Karpas-422 (cell line): ENCODE data around the gene MAP4. TPM values are rescaled to one million over a fixed set of nuclear protein-coding genes. Genes with fewer than 3 reads are reported as not detected.

Experiments
- DNase-seq: peaks from one replicate; pipeline ENCODE4 v3.0.0-alpha.2; 2015
- H2AFZ ChIP-seq: fragments of 200-600 bp; sonication (generic); 2 replicates; pipeline ENCODE4 v1.6.1; 2014; ENCODE audit warnings: antibody characterized with exemption, low read length, mixed read lengths
- H3K27ac ChIP-seq: fragments of 200-600 bp; sonication (generic); 2 replicates; pipeline ENCODE4 v1.5.1; 2014; ENCODE audit warnings: mild to moderate bottlenecking, low read length, moderate library complexity
- H3K27me3 ChIP-seq: fragments of 200-600 bp; sonication (generic); 2 replicates; pipeline ENCODE4 v1.6.1; 2014; ENCODE audit warnings: low read length, mixed read lengths
- H3K36me3 ChIP-seq: fragments of 200-600 bp; sonication (generic); 2 replicates; pipeline ENCODE4 v1.6.1; 2014; ENCODE audit warnings: low read length, mixed read lengths; ENCODE audit not compliant: insufficient read depth
- H3K4me1 ChIP-seq: fragments of 200-600 bp; sonication (generic); 2 replicates; pipeline ENCODE4 v1.6.1; 2014; ENCODE audit warnings: mild to moderate bottlenecking, low read length, mixed read lengths
- H3K4me2 ChIP-seq: fragments of 200-600 bp; sonication (generic); 2 replicates; pipeline ENCODE4 v1.6.1; 2014; ENCODE audit warnings: low read length, low read depth, mild to moderate bottlenecking; ENCODE audit not compliant: poor library complexity, severe bottlenecking
- H3K4me3 ChIP-seq: fragments of 200-600 bp; sonication (generic); 2 replicates; pipeline ENCODE4 v1.5.1; 2014; ENCODE audit warnings: mild to moderate bottlenecking, antibody characterized with exemption, low read length, mixed read lengths
- H3K79me2 ChIP-seq: fragments of 200-600 bp; sonication (generic); 2 replicates; pipeline ENCODE4 v1.6.1; 2014; ENCODE audit warnings: mild to moderate bottlenecking, low read length, mixed read lengths
- H3K9ac ChIP-seq: fragments of 200-600 bp; sonication (generic); 2 replicates; pipeline ENCODE4 v1.6.0; 2014; ENCODE audit warnings: low read length
- H3K9me2 ChIP-seq: fragments of 200-600 bp; sonication (generic), shearing (Covaris generic); replicated peaks from 2 replicates; pipeline ENCODE4 v1.6.0; 2014; ENCODE audit warnings: mild to moderate bottlenecking, low read length, moderate library complexity; ENCODE audit not compliant: insufficient read depth
- H3K9me3 ChIP-seq: fragments of 300-700, 200-600 bp; sonication (generic); 2 replicates; pipeline ENCODE4 v1.6.1; 2014; ENCODE audit warnings: low read length, mixed read lengths
- H4K20me1 ChIP-seq: fragments of 200-600 bp; sonication (generic); 2 replicates; pipeline ENCODE4 v1.6.1; 2014; ENCODE audit warnings: mild to moderate bottlenecking, antibody characterized with exemption, low read length, low read depth; ENCODE audit not compliant: insufficient read depth
- total RNA-seq: library from RNA; depleted of rRNA; stranded (reverse); fragments of >200 nt; shearing (Covaris generic); gene quantifications from 2 replicates; pipeline ENCODE4 v1.2.3, GENCODE V29; 2014; ENCODE audit warnings: low replicate concordance

Gene MAP4
- total RNA-seq, 1 experiment from 2014 or later: 45.6 TPM

DNA sequence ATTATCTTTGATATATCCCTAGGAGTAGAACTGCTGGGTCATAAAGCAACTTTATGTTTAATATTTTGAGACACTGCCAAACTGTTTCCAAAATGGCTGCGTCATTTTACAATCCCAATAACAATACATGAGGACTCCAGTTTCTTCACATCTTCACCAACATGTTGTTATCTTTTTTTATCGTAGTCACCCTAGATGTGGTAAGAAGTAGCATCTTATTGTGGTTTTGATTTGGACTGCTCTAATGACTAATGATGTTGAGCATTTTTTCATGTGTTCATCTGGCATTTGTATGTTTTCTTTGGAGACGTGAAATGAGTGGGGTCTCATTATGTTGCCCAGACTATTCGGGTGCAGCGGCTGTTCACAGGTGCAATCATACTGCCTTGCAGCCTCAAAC is 83.8 kb downstream of the MAP4 start:
- Histone ChIP-seq H3K9me2 (no peaks in the 10 kb centered on the region), H3K9me3 (no peaks in the 10 kb centered on the region), H3K4me1 (peaks cover 13% of the 10 kb centered on the region), H3K27me3 (no peaks in the 10 kb centered on the region), H3K9ac (no peak overlapping the region), H3K4me3 (no peak overlapping the region), H3K36me3 (no peaks in the 10 kb centered on the region), H3K27ac (no peak overlapping the region), H3K4me2 (no peak overlapping the region), H4K20me1 (no peaks in the 10 kb centered on the region), H3K79me2 (peaks cover 47% of the 10 kb centered on the region), H2AFZ (no peak overlapping the region)
- DNase-seq: no peak

DNA sequence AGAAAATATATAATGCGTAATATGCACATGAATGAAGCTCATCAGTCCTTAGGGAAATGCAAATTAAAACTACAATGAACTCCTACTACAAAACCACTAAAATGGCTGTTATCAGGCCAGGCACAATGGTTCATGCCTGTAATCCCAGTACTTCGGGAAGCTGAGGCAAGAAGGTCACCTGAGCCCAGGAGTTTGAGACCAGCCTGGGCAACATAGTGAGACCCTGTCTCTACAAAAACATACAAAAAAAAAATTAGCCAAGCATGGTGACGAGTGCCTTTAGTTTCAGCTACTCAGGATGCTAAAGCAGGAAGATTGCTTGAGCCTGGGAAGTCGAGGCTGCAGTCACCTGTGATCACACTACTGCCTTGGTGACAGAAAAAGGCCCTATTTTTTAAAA is 85.2 kb downstream of the MAP4 start:
- no peaks in the 10 kb centered on the region for H3K9me3 ChIP-seq
- peaks cover 3% of the 10 kb centered on the region; the same call in 1 of the 2 replicates for H3K36me3 ChIP-seq
- H3K4me3 ChIP-seq: no peak overlapping the region
- no peak overlapping the region for H3K4me2 ChIP-seq
- DNase-seq: no peak
- H3K27me3 ChIP-seq: no peaks in the 10 kb centered on the region
- no peaks in the 10 kb centered on the region for H3K9me2 ChIP-seq
- no peak overlapping the region for H2AFZ ChIP-seq
- no peak overlapping the region for H3K9ac ChIP-seq
- peaks cover 13% of the 10 kb centered on the region for H3K4me1 ChIP-seq
- H3K79me2 ChIP-seq: peaks cover 43% of the 10 kb centered on the region
- no peak overlapping the region for H3K27ac ChIP-seq
- no peaks in the 10 kb centered on the region for H4K20me1 ChIP-seq

DNA sequence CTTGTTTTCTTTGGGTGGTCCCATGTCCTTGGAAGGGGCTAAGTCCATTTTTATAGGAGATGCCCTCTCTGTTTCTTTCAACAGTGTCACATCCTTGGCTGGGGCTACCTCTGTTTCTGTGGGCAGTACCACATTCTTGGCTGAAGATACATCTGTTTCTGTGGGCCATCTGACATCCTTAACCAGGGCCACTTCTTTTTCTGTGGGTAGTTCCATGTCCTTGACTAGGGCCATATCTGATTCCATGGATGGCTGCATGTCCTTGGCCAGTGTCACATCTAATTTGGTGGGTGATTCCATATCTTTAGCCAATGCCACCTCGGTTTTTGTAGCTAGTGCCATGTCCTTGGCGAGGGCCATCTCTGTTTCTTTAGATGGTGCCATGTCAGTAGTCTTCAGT is 99.5 kb downstream of the MAP4 start:
- Histone ChIP-seq H3K36me3 (peaks cover 10% of the 10 kb centered on the region), H4K20me1 (no peaks in the 10 kb centered on the region)
- no peak for DNase-seq

DNA sequence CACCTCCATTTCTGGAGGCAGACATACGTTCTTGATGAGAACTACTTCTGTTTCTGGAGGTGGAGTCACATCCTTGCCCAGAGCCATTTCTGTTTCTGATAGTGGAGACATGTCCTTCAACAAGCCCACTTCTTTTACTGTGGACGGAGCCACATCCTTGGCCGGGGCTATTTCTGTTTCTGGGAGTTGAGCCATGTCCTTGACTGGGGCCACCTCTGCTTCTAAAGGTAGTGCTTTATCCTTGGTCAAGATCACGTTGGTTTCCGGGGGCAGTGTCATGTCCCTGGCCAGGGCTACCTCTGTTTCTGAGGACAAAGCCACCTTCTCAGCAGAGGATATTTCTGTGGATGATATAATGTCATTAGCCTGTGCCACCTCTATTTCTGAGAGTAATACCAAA is 100.0 kb downstream of the MAP4 start:
- Histone ChIP-seq H3K27me3 (no peaks in the 10 kb centered on the region), H3K9me3 (no peaks in the 10 kb centered on the region), H3K36me3 (peaks cover 8% of the 10 kb centered on the region), H3K4me2 (no peak overlapping the region), H3K4me3 (no peak overlapping the region), H4K20me1 (no peaks in the 10 kb centered on the region), H3K79me2 (0 out of 2 replicates have a peak, but pooled peaks cover 2% of the 10 kb centered on the region), H2AFZ (no peak overlapping the region), H3K9me2 (no peaks in the 10 kb centered on the region), H3K9ac (no peak overlapping the region), H3K27ac (no peak overlapping the region), H3K4me1 (no peaks in the 10 kb centered on the region)
- no peak for DNase-seq

More for the DNA sequence above, 99.5 kb downstream of the MAP4 start:
- no peak overlapping the region for H2AFZ ChIP-seq
- no peaks in the 10 kb centered on the region for H3K9me2 ChIP-seq
- 0 out of 2 replicates have a peak, but pooled peaks cover 5% of the 10 kb centered on the region for H3K79me2 ChIP-seq
- no peaks in the 10 kb centered on the region for H3K27me3 ChIP-seq
- H3K9me3 ChIP-seq: no peaks in the 10 kb centered on the region
- H3K9ac ChIP-seq: no peak overlapping the region
- no peaks in the 10 kb centered on the region for H3K4me1 ChIP-seq
- no peak overlapping the region for H3K4me2 ChIP-seq
- no peak overlapping the region for H3K27ac ChIP-seq
- no peak overlapping the region for H3K4me3 ChIP-seq

DNA sequence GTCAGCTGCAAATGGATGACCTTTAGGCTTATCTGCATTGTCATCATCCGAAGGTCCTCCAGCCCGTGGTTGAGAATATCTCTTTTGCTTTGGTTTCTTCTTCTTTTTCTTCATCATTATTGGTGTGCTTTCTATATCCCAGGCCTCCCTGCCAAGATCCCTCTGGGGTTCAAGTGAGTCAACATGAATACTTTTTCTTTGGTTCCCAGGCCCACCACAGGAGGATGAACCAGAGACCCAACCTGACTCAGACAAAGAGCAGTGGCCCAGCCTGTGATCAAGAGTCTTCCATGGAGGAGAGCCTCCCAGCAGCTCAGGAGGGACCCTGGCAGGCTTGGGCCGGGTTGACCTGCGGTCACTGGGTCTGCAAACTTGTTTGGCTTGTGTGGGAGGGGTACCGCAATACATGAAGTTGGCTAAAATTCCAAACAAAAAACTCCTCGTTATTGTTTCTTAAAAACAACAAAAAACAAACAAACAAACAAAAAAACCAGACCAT is 104.2 kb downstream of the MAP4 start:
- H3K36me3 ChIP-seq: peaks cover 4% of the 10 kb centered on the region
- no peaks in the 10 kb centered on the region for H3K9me3 ChIP-seq
- no peak overlapping the region for H3K9ac ChIP-seq
- H2AFZ ChIP-seq: no peak overlapping the region
- no peak overlapping the region for H3K4me3 ChIP-seq
- DNase-seq: no peak
- H3K4me1 ChIP-seq: no peaks in the 10 kb centered on the region
- H3K4me2 ChIP-seq: no peak overlapping the region
- no peak overlapping the region for H3K27ac ChIP-seq
- H4K20me1 ChIP-seq: no peaks in the 10 kb centered on the region
- no peaks in the 10 kb centered on the region for H3K79me2 ChIP-seq
- H3K27me3 ChIP-seq: no peaks in the 10 kb centered on the region
- no peaks in the 10 kb centered on the region for H3K9me2 ChIP-seq

DNA sequence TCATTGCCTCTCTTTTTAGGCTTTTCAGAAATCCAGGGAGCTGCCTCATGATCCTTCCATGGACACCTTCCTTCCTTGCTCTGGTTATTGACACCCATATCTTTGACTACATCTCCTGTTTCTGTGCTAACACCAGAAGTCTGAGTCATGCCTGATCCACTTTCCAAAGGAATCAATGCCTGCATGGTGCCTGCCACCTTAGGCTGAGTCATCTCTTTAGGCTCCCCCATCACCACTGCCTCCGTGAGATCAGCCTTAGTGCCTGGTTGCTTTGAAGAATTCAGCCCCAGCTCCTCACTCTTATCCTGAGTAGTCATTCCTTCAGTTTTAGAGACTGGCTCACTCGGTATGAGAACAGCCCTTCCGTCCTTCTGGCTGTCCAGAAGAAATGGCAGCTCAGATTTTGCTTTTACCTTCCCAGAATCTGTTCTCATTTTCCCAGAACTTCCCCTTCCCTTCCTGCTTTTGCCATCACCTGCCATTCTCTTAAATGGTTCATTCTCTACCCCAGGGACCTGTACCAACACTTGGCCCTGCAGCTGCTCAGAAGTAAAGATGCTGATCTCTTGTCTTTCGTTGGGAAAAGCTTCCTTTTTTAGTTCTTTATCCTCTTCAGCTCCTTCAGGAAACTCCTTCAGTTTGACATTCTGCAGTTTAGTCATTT is 105.3 kb downstream of the MAP4 start:
- Histone ChIP-seq H2AFZ (no peak overlapping the region), H3K27me3 (no peaks in the 10 kb centered on the region), H3K79me2 (no peaks in the 10 kb centered on the region), H3K4me3 (no peak overlapping the region), H3K27ac (no peak overlapping the region), H3K4me1 (no peaks in the 10 kb centered on the region), H4K20me1 (no peaks in the 10 kb centered on the region), H3K9me3 (no peaks in the 10 kb centered on the region), H3K9ac (no peak overlapping the region), H3K9me2 (no peaks in the 10 kb centered on the region), H3K4me2 (no peak overlapping the region), H3K36me3 (peaks cover 3% of the 10 kb centered on the region)
- DNase-seq: no peak

DNA sequence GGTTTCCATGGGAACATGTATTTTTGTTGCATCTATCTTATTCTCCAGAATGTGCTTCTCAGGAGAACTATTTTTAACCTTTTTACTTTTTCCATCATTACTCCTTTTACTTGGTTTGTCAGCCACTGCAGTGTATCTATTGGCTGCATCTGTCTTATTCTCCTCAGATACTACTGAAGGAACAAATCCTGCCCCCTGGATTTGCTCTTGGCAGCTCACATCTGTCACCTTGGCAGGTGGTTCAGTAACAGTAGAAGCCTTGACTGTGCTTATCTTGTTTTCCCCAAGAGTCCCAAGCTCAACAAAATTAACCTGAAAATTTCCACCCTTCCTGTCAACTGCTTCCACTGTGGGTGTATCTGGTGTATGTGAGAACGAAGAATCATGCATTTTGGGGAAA is 106.0 kb downstream of the MAP4 start:
- no peaks in the 10 kb centered on the region for H4K20me1 ChIP-seq
- no peak overlapping the region for H3K4me3 ChIP-seq
- no peaks in the 10 kb centered on the region for H3K27me3 ChIP-seq
- no peaks in the 10 kb centered on the region for H3K4me1 ChIP-seq
- DNase-seq: no peak
- no peak overlapping the region for H3K4me2 ChIP-seq
- no peak overlapping the region for H3K27ac ChIP-seq
- no peaks in the 10 kb centered on the region; the same call in 1 of the 2 replicates for H3K36me3 ChIP-seq
- no peaks in the 10 kb centered on the region for H3K9me3 ChIP-seq
- H2AFZ ChIP-seq: no peak overlapping the region
- no peak overlapping the region for H3K9ac ChIP-seq
- no peaks in the 10 kb centered on the region for H3K9me2 ChIP-seq
- no peaks in the 10 kb centered on the region for H3K79me2 ChIP-seq

DNA sequence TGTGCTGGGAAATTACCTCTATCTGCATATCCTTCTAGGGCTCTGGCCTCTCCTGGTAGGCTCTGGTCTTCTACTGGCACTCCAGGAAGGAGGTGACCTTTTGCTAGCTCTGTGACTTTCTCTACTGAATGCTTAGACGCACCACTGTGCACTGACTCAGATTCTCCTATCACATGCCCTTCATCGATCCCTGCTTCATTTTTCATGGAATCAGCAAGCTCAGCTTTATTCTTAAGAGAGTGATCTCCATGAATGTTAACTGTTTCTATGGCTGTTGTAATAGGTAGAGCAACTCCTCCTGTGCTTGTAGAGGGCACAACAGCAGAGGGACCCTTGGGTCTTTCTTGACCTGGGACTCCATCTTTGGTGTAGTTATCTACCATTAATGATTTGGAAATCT is 106.6 kb downstream of the MAP4 start:
- no peaks in the 10 kb centered on the region for H3K79me2 ChIP-seq
- no peak overlapping the region for H3K4me3 ChIP-seq
- H3K4me1 ChIP-seq: no peaks in the 10 kb centered on the region
- no peak overlapping the region for H3K4me2 ChIP-seq
- no peak overlapping the region for H3K27ac ChIP-seq
- no peaks in the 10 kb centered on the region for H3K9me3 ChIP-seq
- no peaks in the 10 kb centered on the region for H3K9me2 ChIP-seq
- H3K27me3 ChIP-seq: no peaks in the 10 kb centered on the region
- no peak for DNase-seq
- H3K9ac ChIP-seq: no peak overlapping the region
- H3K36me3 ChIP-seq: no peaks in the 10 kb centered on the region; the same call in 1 of the 2 replicates
- no peaks in the 10 kb centered on the region for H4K20me1 ChIP-seq
- no peak overlapping the region for H2AFZ ChIP-seq
